Stomach smooth muscle (tissue), 2 donors: ENCODE results near the gene ENGASE.

Source experiments
- H3K27ac ChIP-seq: one replicate; pipeline ENCODE4 v1.7.0; 2013; ENCODE audit warnings: mild to moderate bottlenecking, low read length, inconsistent platforms
- H3K27me3 ChIP-seq, 2 donors: one replicate each; pipeline ENCODE4 v1.7.0; 2013; ENCODE audit warnings: low read length in 2 of 2; ENCODE audit not compliant: insufficient read depth in 2 of 2, control insufficient read depth in 1 of 2
- H3K36me3 ChIP-seq, 2 donors: one replicate each; pipeline ENCODE4 v1.7.0; 2013; ENCODE audit warnings: low read length in 2 of 2; ENCODE audit not compliant: control insufficient read depth in 2 of 2, insufficient read depth in 2 of 2
- H3K4me1 ChIP-seq: one replicate; pipeline ENCODE4 v1.7.0; 2013; ENCODE audit warnings: low read length; ENCODE audit not compliant: control insufficient read depth, insufficient read depth
- H3K4me3 ChIP-seq, 2 donors: one replicate each; pipeline ENCODE4 v1.7.0; 2013; ENCODE audit warnings: low read length in 2 of 2
- H3K9ac ChIP-seq, 2 donors: one replicate each; pipeline ENCODE4 v1.7.0; 2013; ENCODE audit warnings: low read length in 2 of 2, mild to moderate bottlenecking in 1 of 2
- H3K9me3 ChIP-seq, 2 donors: one replicate each; pipeline ENCODE4 v1.7.0; 2013; ENCODE audit warnings: low read length in 2 of 2; ENCODE audit not compliant: control insufficient read depth in 2 of 2
- donor health status: healthy.
- donor health status: Pancreatic carcinoma.

ENGASE gene

DNA sequence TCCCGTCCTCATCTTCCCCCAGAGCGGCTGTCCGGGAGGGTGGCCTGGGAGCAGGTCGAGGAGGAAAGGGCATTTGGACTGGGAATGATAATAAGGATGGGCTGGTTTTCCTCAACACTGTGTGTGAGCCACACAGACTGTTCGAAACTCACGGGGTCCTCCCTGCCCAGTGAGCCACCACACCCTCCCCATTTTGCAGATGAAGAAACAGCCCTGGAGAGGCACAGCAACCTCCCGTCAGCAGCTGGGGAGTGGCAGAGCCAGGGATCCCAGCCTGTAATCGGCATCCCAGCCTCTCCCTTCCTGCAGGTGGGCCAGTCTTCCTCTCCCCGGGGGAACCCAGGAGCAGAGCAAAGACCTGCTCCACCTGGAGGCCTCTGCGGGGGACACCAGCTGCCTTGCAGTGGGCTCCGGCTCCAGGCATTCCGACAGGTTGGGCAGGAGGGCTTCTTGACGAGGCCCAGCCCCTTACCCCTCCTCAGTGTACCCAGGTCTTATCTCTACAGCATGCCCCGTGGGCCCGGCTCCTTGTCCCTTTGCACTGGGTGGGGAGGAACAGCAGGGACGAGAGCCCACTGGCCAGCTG is 23.8 kb downstream of the ENGASE start:
- Histone ChIP-seq H3K9ac (no peak overlapping the region), H3K9me3 (no peaks in the 10 kb centered on the region), H3K4me3 (no peak overlapping the region), H3K4me1 (no peaks in the 10 kb centered on the region), H3K27ac (no peak overlapping the region), H3K36me3 (no peaks in the 10 kb centered on the region), H3K27me3 (peaks cover 34 to 60% of the 10 kb centered on the region in 2 donors)

GRCh38 chr17:79100405-79100804 is 25.8 kb downstream of the ENGASE start:
- H3K9ac ChIP-seq: no peak overlapping the region
- H3K27ac ChIP-seq: no peak overlapping the region
- H3K27me3 ChIP-seq: peaks cover 35 to 53% of the 10 kb centered on the region in 2 donors
- H3K36me3 ChIP-seq: no peaks in the 10 kb centered on the region
- H3K9me3 ChIP-seq: no peaks in the 10 kb centered on the region
- no peak overlapping the region for H3K4me3 ChIP-seq
- H3K4me1 ChIP-seq: no peaks in the 10 kb centered on the region

- no peaks in the 10 kb centered on the region for H3K36me3 ChIP-seq
- H3K27me3 ChIP-seq: peaks cover 28 to 45% of the 10 kb centered on the region in 2 donors
- H3K4me1 ChIP-seq: no peaks in the 10 kb centered on the region
- no peaks in the 10 kb centered on the region for H3K9me3 ChIP-seq
- no peak overlapping the region for H3K27ac ChIP-seq
- H3K4me3 ChIP-seq: no peak overlapping the region
- no peak overlapping the region for H3K9ac ChIP-seq
Observed at GRCh38 chr17:79101111-79101673, 26.6 kb downstream of the ENGASE start.

GRCh38 chr17:79102214-79102613 is 27.6 kb downstream of the ENGASE start:
- Histone ChIP-seq H3K9me3 (no peaks in the 10 kb centered on the region), H3K4me3 (no peak overlapping the region), H3K27me3 (peaks cover 28 to 38% of the 10 kb centered on the region in 2 donors), H3K9ac (no peak overlapping the region), H3K36me3 (no peaks in the 10 kb centered on the region), H3K27ac (no peak overlapping the region), H3K4me1 (no peaks in the 10 kb centered on the region)

- H3K9me3 ChIP-seq: no peaks in the 10 kb centered on the region
- no peak overlapping the region for H3K27ac ChIP-seq
- H3K9ac ChIP-seq: no peak overlapping the region
- H3K4me1 ChIP-seq: no peaks in the 10 kb centered on the region
- H3K36me3 ChIP-seq: no peaks in the 10 kb centered on the region
- peaks cover 18 to 22% of the 10 kb centered on the region in 2 donors for H3K27me3 ChIP-seq
- H3K4me3 ChIP-seq: no peak overlapping the region
Observed at GRCh38 chr17:79104898-79105600, 30.4 kb downstream of the ENGASE start.

DNA sequence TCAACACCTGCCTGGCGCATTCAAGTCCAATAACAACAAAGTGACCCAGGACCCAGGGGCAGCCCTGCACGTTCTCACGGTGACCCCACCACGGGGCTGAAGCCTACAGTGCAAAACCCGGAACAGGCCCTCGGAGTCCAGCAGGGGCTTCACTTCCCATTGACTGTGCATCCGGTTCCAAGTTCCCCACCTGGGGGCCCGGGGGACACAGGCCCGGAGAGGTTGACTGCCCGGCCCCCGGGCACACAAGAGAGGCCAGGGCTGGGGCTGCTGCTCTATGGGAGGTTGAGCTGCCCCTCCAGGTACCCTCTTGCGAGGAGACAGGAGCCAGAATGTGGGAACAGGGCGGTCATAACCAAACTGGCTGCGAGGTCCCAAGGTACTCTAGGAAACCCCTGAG is 31.3 kb downstream of the ENGASE start:
- Histone ChIP-seq H3K36me3 (no peaks in the 10 kb centered on the region), H3K9me3 (no peaks in the 10 kb centered on the region), H3K27ac (no peak overlapping the region), H3K9ac (no peak overlapping the region), H3K27me3 (peaks cover 10 to 14% of the 10 kb centered on the region in 2 donors), H3K4me3 (no peak overlapping the region), H3K4me1 (no peaks in the 10 kb centered on the region)

DNA sequence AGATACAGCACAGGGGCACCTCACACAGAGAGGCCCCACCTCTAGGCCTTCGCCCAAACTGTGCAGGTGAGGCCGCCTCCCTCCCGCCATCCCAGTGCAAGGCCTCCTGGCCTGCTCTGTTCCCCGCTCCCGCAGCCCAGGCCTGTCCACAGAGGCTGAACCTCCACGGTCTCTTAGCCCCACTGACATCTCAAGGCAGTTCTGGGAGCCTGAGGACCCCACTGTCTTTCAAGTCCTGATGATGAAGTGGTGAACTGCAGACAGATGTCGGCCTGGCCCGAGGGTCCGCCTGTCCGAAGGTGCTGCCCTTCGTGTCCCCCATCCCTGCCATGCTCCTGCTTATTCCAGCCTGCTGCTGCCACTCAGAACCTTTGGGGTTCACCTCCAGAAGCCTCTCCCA is 32.3 kb downstream of the ENGASE start:
- peaks cover 9 to 10% of the 10 kb centered on the region in 2 donors for H3K27me3 ChIP-seq
- no peak overlapping the region for H3K4me3 ChIP-seq
- no peak overlapping the region for H3K27ac ChIP-seq
- no peaks in the 10 kb centered on the region for H3K9me3 ChIP-seq
- no peaks in the 10 kb centered on the region for H3K4me1 ChIP-seq
- no peaks in the 10 kb centered on the region for H3K36me3 ChIP-seq
- no peak overlapping the region for H3K9ac ChIP-seq

GRCh38 chr17:79107499-79108231 is 33.0 kb downstream of the ENGASE start:
- H3K4me3 ChIP-seq: no peak overlapping the region
- no peaks in the 10 kb centered on the region for H3K4me1 ChIP-seq
- no peak overlapping the region for H3K9ac ChIP-seq
- no peaks in the 10 kb centered on the region for H3K36me3 ChIP-seq
- H3K27me3 ChIP-seq: peaks cover 8 to 10% of the 10 kb centered on the region in 2 donors
- no peak overlapping the region for H3K27ac ChIP-seq
- no peaks in the 10 kb centered on the region for H3K9me3 ChIP-seq

DNA sequence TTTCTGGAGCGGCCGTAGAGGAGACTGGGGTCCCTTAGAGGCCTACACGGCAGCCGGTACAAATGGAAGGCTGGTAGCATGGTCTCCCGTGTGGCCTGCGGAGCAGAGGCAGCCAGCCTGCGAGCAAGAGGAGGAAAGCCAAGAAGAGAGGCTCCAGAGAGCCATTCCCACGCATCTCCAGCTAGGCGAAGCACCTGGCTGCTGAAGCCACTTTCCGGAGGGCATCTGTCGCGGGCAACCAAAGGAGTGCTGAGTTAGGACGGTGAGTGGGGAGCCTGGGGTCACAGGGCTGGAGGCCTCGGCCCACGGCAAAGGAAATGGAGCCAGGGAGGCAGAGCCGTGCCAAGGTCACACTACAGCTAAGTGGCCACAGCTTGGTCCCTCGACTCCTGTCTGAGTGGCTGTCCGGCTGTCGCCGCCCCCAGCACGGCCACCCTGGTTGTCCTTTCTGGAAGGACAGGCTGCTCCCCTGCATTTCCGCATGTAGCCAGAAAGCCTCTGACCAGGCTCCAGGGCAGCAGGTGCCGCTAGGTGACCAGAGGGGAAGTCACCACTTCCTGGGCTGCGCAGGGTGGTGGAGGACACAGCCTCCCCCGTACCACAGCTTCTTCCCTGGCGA is 33.7 kb downstream of the ENGASE start:
- Histone ChIP-seq H3K36me3 (no peaks in the 10 kb centered on the region), H3K9me3 (no peaks in the 10 kb centered on the region), H3K27me3 (peaks cover 3 to 7% of the 10 kb centered on the region in 2 donors), H3K4me3 (no peak overlapping the region), H3K9ac (no peak overlapping the region), H3K4me1 (no peaks in the 10 kb centered on the region), H3K27ac (no peak overlapping the region)

GRCh38 chr17:79108870-79109269 is 34.2 kb downstream of the ENGASE start:
- no peaks in the 10 kb centered on the region for H3K36me3 ChIP-seq

More at GRCh38 chr17:79108870-79109269, 34.2 kb downstream of the ENGASE start:
- Histone ChIP-seq H3K9ac (no peak overlapping the region), H3K27ac (no peak overlapping the region), H3K4me1 (no peaks in the 10 kb centered on the region), H3K4me3 (no peak overlapping the region), H3K27me3 (peaks cover 3 to 5% of the 10 kb centered on the region in 2 donors), H3K9me3 (no peaks in the 10 kb centered on the region)
